A549 (cell line): ENCODE results near the gene ATP10A. TPM values are rescaled to one million over a fixed set of nuclear protein-coding genes. Genes with fewer than 3 reads are reported as not detected.
"Not testable (repeated sequence)": the region's sequence is repeated elsewhere in the genome, so short reads cannot be mapped to it uniquely, and the experiment has no call there.

Source experiments
- ATAC-seq, 2 experiments: fragments of 200-7000 bp in 1 of 2; fragments of >200 bp in 1 of 2; cut with Nextera tagmentation in 1 of 2; cut with Tn5 transposase in 1 of 2; 3 replicates each; pipeline versions ENCODE4 v1.8.0 to v1.9.1; 2018 to 2020; ENCODE audit warnings: mild to moderate bottlenecking in 1 of 2, moderate library complexity in 1 of 2
- CTCF ChIA-PET: fragments of 300-600 bp; sonication (Branson Sonifier 250); formaldehyde crosslinking; extraction: SDS; loops from one replicate; lab custom pipeline; 2021; ENCODE audit warnings: antibody characterized with exemption, inconsistent platforms; lab: Yijun Ruan, JAX
- POLR2A ChIA-PET: fragments of 350-600 bp; formaldehyde crosslinking; extraction: SDS; loops from one replicate; lab custom pipeline; 2021; ENCODE audit warnings: antibody characterized with exemption, inconsistent platforms; lab: Yijun Ruan, JAX
- DNase-seq, 2 experiments: peaks; one replicate each; pipeline versions ENCODE4 v3.0.0 to v3.0.0-alpha.2; 2011 to 2016; ENCODE audit warnings: low read depth in 1 of 2, low spot score in 1 of 2
- FAIRE-seq: peaks from 2 replicates; lab custom pipeline; 2011; peaks lifted over from hg19 to GRCh38; lab: Jason Lieb, UNC
- H3K27ac ChIP-seq, 2 experiments: fragments of >200 bp; sonication (Bioruptor Twin); formaldehyde crosslinking; 3 replicates each; pipeline ENCODE4 v1.5.1; 2016 to 2017
- H3K4me1 ChIP-seq: fragments of >200 bp; sonication (Bioruptor Twin); formaldehyde crosslinking; 3 replicates; pipeline ENCODE4 v1.6.1; 2016
- H3K4me2 ChIP-seq: fragments of >200 bp; sonication (Bioruptor Twin); formaldehyde crosslinking; 3 replicates; pipeline ENCODE4 v1.6.1; 2016
- H3K4me3 ChIP-seq: fragments of >200 bp; sonication (Bioruptor Twin); formaldehyde crosslinking; 3 replicates; pipeline ENCODE4 v1.5.1; 2016
- H3K9me3 ChIP-seq: fragments of >200 bp; sonication (Bioruptor Twin); formaldehyde crosslinking; 3 replicates; pipeline ENCODE4 v1.6.1; 2016
- BHLHE40 ChIP-seq: IDR thresholded peaks from 2 replicates; pipeline ENCODE4 v1.6.1; 2012; ENCODE audit warnings: low read depth, low read length, inconsistent platforms
- ESRRA ChIP-seq: fragments of 150-350 bp; IDR thresholded peaks from 2 replicates; pipeline ENCODE4 v1.6.1; 2014; ENCODE audit warnings: mild to moderate bottlenecking, low read length, borderline replicate concordance
- FOSL2 ChIP-seq, 2 experiments: fragments of 450-650 bp in 1 of 2; fragments of >200 bp in 1 of 2; sonication (Bioruptor Twin) in 1 of 2; formaldehyde crosslinking; IDR thresholded peaks; 2 replicates each; pipeline versions ENCODE4 v1.5.0 to v1.6.1; 2016 to 2020; ENCODE audit warnings: mild to moderate bottlenecking in 1 of 2, moderate library complexity in 1 of 2
- HDAC2 ChIP-seq: fragments of 200-600 bp; sonication (generic); IDR thresholded peaks from 2 replicates; pipeline ENCODE4 v1.6.1; 2016
- KDM1A ChIP-seq: fragments of 200-600 bp; sonication (generic); IDR thresholded peaks from 2 replicates; pipeline ENCODE4 v1.6.1; 2016; ENCODE audit warnings: low read depth, mild to moderate bottlenecking
- MAFK ChIP-seq: fragments of 450-650 bp; IDR thresholded peaks from 2 replicates; pipeline ENCODE4 v1.6.1; 2014; ENCODE audit not compliant: partially characterized antibody
- MYC ChIP-seq: IDR thresholded peaks from 2 replicates; pipeline ENCODE4 v1.6.1; 2012; ENCODE audit warnings: mild to moderate bottlenecking, inconsistent platforms, low read length, improper control_type of control experiment, borderline replicate concordance
- NFE2L2 ChIP-seq: fragments of 150-350 bp; conservative IDR thresholded peaks from 2 replicates; pipeline ENCODE4 v1.6.1; 2014; ENCODE audit warnings: low read length
- NPAS2 ChIP-seq: fragments of 250-450 bp; sonication (Bioruptor Pico); IDR thresholded peaks from 2 replicates; pipeline ENCODE4 v1.8.0; 2022; ENCODE audit warnings: mild to moderate bottlenecking, moderate library complexity, borderline replicate concordance
- RARB ChIP-seq: fragments of 250-450 bp; sonication (Bioruptor Pico); IDR thresholded peaks from 2 replicates; pipeline ENCODE4 v1.8.0; 2021; ENCODE audit warnings: mild to moderate bottlenecking, moderate library complexity
- SMC3 ChIP-seq: fragments of >200 bp; sonication (Bioruptor Twin); formaldehyde crosslinking; IDR thresholded peaks from 3 replicates; pipeline ENCODE4 v1.6.1; 2018; ENCODE audit warnings: inconsistent platforms
- SREBF2 ChIP-seq: fragments of 450-650 bp; IDR thresholded peaks from 2 replicates; pipeline ENCODE4 v1.6.1; 2014; ENCODE audit warnings: mild to moderate bottlenecking, moderate library complexity
- ZC3H11A ChIP-seq: fragments of 450-650 bp; IDR thresholded peaks from 2 replicates; pipeline ENCODE4 v1.6.1; 2014; ENCODE audit warnings: antibody characterized with exemption, mild to moderate bottlenecking
- WGBS: methylation state at CpG from one replicate; pipeline ENCODE4 v1.1.6; 2017; ENCODE audit errors: missing lambda C conversion rate; 5-methylcytosine and 5-hydroxymethylcytosine counted together
- polyA plus RNA-seq, 4 experiments: library from polyadenylated mRNA; depleted of rRNA in 3 of 4; stranded (reverse); fragments of >200 nt; fragmentation: RNase III in 1 of 4; extraction: RNeasy Plus Mini Kit Qiagen cat#74134 plus additional on column Dnase treatment in 1 of 4; gene quantifications; 2 replicates in 3 of 4; 3 replicates in 1 of 4; pipeline ENCODE4 v1.2.3, GENCODE V29; 2011 to 2017
- TF ChIP-seq, protein P1 (sequence below): IDR thresholded peaks from 2 replicates; pipeline ENCODE4 v1.6.1; 2012
- TF ChIP-seq, protein P2 (sequence below): fragments of 200-600 bp; sonication (generic); IDR thresholded peaks from 2 replicates; pipeline ENCODE4 v1.6.1; 2016; ENCODE audit warnings: antibody characterized with exemption, mild to moderate bottlenecking, moderate library complexity
- TF ChIP-seq, protein P3 (sequence below): fragments of >200 bp; sonication (Bioruptor Twin); formaldehyde crosslinking; IDR thresholded peaks from 3 replicates; pipeline ENCODE4 v1.6.1; 2016

The ATP10A gene
- polyA plus RNA-seq, 2 of the 4 experiments (the other 2 are of a cell fraction) = 5.9 to 7.6 TPM

DNA sequence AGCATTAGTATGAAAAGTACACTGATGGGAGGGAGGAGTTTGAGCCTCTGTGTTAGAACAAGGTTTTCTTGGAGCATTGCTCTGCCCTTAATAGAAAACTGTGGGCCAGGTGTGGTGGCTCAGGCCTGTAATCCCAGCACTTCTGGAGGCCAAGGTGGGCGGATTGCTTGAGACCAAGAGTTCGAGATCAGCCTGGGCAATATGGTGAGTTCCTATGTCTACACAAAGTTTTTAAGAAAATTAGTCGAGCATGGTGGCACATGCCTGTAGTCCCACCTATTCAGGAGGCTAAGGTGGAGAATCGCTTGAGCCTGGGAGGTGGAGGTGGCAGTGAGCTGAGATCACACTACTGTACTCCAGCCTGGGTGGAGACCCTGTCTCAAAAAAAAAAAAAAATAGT is 103.7 kb downstream of the ATP10A start (continued):
- TF ChIP-seq, protein P1, sequence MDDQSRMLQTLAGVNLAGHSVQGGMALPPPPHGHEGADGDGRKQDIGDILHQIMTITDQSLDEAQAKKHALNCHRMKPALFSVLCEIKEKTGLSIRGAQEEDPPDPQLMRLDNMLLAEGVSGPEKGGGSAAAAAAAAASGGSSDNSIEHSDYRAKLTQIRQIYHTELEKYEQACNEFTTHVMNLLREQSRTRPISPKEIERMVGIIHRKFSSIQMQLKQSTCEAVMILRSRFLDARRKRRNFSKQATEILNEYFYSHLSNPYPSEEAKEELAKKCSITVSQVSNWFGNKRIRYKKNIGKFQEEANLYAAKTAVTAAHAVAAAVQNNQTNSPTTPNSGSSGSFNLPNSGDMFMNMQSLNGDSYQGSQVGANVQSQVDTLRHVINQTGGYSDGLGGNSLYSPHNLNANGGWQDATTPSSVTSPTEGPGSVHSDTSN = no peak
- TF ChIP-seq NFE2L2 = no peak

DNA sequence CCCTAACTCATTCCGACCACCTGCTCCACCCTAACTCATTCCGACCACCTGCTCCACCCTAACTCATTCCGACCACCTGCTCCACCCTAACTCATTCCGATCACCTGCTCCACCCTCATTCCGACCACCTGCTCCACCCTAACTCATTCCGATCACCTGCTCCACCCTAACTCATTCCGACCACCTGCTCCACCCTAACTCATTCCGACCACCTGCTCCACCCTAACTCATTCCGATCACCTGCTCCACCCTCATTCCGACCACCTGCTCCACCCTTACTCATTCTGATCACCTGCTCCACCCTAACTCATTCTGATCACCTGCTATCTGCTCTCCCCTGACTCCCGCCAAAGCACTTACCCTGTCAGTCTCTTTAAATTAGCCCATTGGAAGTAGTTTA is 104.5 kb downstream of the ATP10A start:
- FAIRE-seq, H3K27ac ChIP-seq, H3K9me3 ChIP-seq, CTCF ChIA-PET, ATAC-seq, POLR2A ChIA-PET, H3K4me3 ChIP-seq, DNase-seq, H3K4me2 ChIP-seq: not testable (repeated sequence)
- peaks cover 15% of the 10 kb centered on the region for H3K4me1 ChIP-seq
- WGBS = 98% methylated on average over 3 of the region's 11 CpGs

DNA sequence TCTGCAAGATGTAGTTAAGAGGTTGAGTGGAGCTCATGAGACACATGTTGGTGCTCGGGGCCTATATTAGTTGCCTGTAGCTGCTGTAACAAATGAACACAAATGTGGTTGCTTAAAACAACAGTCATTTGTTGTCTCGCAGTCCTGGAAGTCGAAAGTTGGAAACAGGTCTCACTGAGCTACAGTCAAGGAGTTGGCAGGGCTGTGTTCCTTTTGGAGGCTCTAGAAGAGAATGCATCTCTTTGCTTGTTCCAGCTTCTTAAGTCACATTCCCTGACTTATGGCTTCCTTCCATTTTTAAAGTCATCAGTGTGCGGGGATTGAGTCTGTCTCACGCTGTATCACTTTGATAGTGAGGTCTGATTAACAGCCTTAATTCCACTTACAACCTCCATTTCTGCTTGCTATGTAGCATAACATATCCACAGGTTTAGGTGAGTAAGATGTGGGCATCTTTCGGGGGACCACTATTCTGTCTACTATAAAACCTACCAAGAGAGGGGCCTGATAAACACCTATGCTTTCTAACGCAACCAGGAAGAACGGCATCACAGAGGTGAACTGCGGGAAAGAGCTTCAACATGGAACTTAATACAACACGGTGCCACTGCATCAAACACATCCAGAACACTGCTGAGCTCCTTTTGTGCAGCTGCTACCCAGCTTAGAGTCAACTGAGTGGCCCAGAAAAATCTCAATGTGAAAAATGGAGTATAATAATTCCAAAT is 119.4 kb downstream of the ATP10A start:
- ATAC-seq = no peak
- no peak for DNase-seq
- Histone ChIP-seq H3K4me3 (no peak overlapping the region), H3K9me3 (no peaks in the 10 kb centered on the region), H3K4me1 (no peaks in the 10 kb centered on the region)
- WGBS = 96% methylated on average over 10 of the region's 10 CpGs
- POLR2A ChIA-PET = no interaction called here
- FAIRE-seq = no peak
- TF ChIP-seq ZC3H11A = no peak
- no peak for TF ChIP-seq NFE2L2
- no peak for TF ChIP-seq NPAS2 (CRISPR knock-in tag)
- no peak for TF ChIP-seq ESRRA
- TF ChIP-seq FOSL2 (IDR thresholded peaks at IDR 0.05) = no peak
- TF ChIP-seq FOSL2 (CRISPR knock-in tag; IDR thresholded peaks at IDR 0.05) = no peak
- TF ChIP-seq MAFK = no peak
- TF ChIP-seq KDM1A = no peak
- TF ChIP-seq HDAC2 = no peak
- no peak for TF ChIP-seq BHLHE40
- TF ChIP-seq, protein P2, sequence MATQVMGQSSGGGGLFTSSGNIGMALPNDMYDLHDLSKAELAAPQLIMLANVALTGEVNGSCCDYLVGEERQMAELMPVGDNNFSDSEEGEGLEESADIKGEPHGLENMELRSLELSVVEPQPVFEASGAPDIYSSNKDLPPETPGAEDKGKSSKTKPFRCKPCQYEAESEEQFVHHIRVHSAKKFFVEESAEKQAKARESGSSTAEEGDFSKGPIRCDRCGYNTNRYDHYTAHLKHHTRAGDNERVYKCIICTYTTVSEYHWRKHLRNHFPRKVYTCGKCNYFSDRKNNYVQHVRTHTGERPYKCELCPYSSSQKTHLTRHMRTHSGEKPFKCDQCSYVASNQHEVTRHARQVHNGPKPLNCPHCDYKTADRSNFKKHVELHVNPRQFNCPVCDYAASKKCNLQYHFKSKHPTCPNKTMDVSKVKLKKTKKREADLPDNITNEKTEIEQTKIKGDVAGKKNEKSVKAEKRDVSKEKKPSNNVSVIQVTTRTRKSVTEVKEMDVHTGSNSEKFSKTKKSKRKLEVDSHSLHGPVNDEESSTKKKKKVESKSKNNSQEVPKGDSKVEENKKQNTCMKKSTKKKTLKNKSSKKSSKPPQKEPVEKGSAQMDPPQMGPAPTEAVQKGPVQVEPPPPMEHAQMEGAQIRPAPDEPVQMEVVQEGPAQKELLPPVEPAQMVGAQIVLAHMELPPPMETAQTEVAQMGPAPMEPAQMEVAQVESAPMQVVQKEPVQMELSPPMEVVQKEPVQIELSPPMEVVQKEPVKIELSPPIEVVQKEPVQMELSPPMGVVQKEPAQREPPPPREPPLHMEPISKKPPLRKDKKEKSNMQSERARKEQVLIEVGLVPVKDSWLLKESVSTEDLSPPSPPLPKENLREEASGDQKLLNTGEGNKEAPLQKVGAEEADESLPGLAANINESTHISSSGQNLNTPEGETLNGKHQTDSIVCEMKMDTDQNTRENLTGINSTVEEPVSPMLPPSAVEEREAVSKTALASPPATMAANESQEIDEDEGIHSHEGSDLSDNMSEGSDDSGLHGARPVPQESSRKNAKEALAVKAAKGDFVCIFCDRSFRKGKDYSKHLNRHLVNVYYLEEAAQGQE = no peak
- TF ChIP-seq RARB (CRISPR knock-in tag) = no peak
- TF ChIP-seq SREBF2 = no peak
- TF ChIP-seq MYC = no peak
- TF ChIP-seq, all 56 proteins: peak for 0
- Histone ChIP-seq H3K27ac (no peak overlapping the region), H3K4me2 (no peak overlapping the region)
- CTCF ChIA-PET = interaction anchor here (1.1 to 2.5 kb wide), 2 partner anchors 189 to 191 kb away, joined by 3 to 7 read pairs; no protein-coding TSS in a partner anchor

DNA sequence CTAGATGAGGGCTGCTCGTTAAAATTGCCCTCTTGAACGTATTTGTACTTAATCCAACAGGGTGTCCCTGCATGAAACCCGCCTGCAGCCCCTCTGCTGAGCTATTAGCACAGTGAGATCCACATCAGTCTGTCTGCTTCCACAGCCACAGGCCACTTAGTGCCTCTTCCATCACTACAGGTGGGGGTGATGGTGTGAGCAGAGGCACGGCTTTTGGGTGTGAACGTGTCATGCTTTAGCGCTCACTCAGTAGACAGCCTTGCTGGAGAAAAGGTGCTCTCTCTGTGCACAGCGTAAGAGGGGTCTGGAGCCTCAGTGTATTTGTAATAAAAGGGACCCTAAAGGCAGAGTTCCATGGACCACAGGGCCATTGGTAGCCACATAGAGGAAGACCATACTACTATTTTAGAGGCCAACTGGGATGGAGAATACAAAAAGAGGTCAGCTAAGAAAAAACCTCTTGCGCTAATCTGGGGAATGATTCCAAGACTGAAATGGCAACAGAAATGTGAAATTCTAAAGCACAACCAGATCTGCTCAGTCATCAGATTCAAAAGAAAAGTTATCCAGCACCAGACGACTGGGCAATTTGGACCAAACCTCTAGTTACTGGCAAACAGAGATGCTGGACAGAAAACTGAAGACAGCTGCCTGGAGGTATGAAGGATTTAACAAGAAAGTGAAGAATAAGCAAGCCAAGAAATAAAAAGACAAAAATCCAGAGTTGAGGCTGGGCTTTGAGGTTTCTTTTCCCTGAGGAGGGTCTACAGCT is 120.2 kb downstream of the ATP10A start:
- no peak for ATAC-seq
- no peak for DNase-seq
- 96% methylated on average over 8 of the region's 9 CpGs for WGBS
- ChIA-PET CTCF (interaction anchor here (1.1 to 2.5 kb wide), 2 partner anchors 189 to 191 kb away, joined by 3 to 7 read pairs; no protein-coding TSS in a partner anchor), POLR2A (no interaction called here)
- no peak for FAIRE-seq
- H3K9me3 ChIP-seq = no peaks in the 10 kb centered on the region
- H3K4me2 ChIP-seq = no peak overlapping the region
- no peak overlapping the region for H3K27ac ChIP-seq
- TF ChIP-seq KDM1A (no peak), SMC3 (no peak), MAFK (peak; percentile 10)
- TF ChIP-seq, protein P3, sequence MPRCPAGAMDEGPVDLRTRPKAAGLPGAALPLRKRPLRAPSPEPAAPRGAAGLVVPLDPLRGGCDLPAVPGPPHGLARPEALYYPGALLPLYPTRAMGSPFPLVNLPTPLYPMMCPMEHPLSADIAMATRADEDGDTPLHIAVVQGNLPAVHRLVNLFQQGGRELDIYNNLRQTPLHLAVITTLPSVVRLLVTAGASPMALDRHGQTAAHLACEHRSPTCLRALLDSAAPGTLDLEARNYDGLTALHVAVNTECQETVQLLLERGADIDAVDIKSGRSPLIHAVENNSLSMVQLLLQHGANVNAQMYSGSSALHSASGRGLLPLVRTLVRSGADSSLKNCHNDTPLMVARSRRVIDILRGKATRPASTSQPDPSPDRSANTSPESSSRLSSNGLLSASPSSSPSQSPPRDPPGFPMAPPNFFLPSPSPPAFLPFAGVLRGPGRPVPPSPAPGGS = no peak
- H3K4me3 ChIP-seq = no peak overlapping the region
- H3K4me1 ChIP-seq = no peaks in the 10 kb centered on the region
